Aorta (tissue), 5 donors: ENCODE measurements around the gene DNTT. TPM values are rescaled to one million over a fixed set of nuclear protein-coding genes. Genes with fewer than 3 reads are reported as not detected.

Experiments
- ATAC-seq: fragments of 200-7000 bp; cut with Tn5 transposase; one replicate; pipeline ENCODE4 v1.9.1; 2022; ENCODE audit warnings: moderate library complexity; ENCODE audit not compliant: low FRiP score
- DNase-seq, 2 donors: peaks; one replicate each; pipeline ENCODE4 v3.0.0-alpha.2; 2020
- H3K27ac ChIP-seq, 2 donors: one replicate each; pipeline ENCODE4 v1.5.1; 2013; ENCODE audit warnings: low read length in 2 of 2, mild to moderate bottlenecking in 2 of 2, moderate library complexity in 2 of 2, control low read depth in 1 of 2, inconsistent platforms in 1 of 2, low read depth in 1 of 2
- H3K27me3 ChIP-seq, 2 donors: one replicate each; pipeline ENCODE4 v1.6.1; 2013; ENCODE audit warnings: control low read depth in 1 of 2, low read length in 1 of 2, mild to moderate bottlenecking in 1 of 2, moderate library complexity in 1 of 2; ENCODE audit not compliant: insufficient read depth in 2 of 2, control insufficient read depth in 1 of 2
- H3K36me3 ChIP-seq, 2 donors: one replicate each; pipeline ENCODE4 v1.6.1; 2013; ENCODE audit warnings: control low read depth in 1 of 2, low read length in 1 of 2, mild to moderate bottlenecking in 1 of 2; ENCODE audit not compliant: insufficient read depth in 2 of 2, control insufficient read depth in 1 of 2
- H3K4me1 ChIP-seq, 2 donors: one replicate each; pipeline ENCODE4 v1.6.1; 2013; ENCODE audit warnings: low read length in 2 of 2, control low read depth in 1 of 2, mild to moderate bottlenecking in 1 of 2, moderate library complexity in 1 of 2; ENCODE audit not compliant: insufficient read depth in 2 of 2, control insufficient read depth in 1 of 2
- H3K4me3 ChIP-seq, 2 donors: one replicate each; pipeline ENCODE4 v1.5.1; 2013; ENCODE audit warnings: low read length in 2 of 2, control low read depth in 1 of 2, mild to moderate bottlenecking in 1 of 2
- H3K9me3 ChIP-seq: one replicate; pipeline ENCODE4 v1.6.1; 2013; ENCODE audit warnings: mild to moderate bottlenecking, low read length; ENCODE audit not compliant: control insufficient read depth
- WGBS, 2 donors: extraction: QIAGEN DNeasy Blood & Tissue Kit; methylation state at CpG; one replicate each; pipeline ENCODE4 v1.1.7; 2013; 5-methylcytosine and 5-hydroxymethylcytosine counted together
- intact Hi-C, 2 donors: fragments of 100-400 bp; cut with DNase I; formaldehyde crosslinking; loops; one replicate each; pipeline versions ENCODE4 v1.14.2 to v1.15.0; 2022
- polyA plus RNA-seq, 2 donors: library from polyadenylated mRNA; stranded (reverse); fragments of 200-250 nt; gene quantifications; one replicate each; pipeline ENCODE4 v1.2.3, GENCODE V29; 2013
- total RNA-seq, 2 donors: library from RNA; stranded (reverse); fragmentation: NEBNext Ultra II Directional; extraction: Animal tissue kit (Norgen Biotek cat#: 25700); gene quantifications; one replicate each; pipeline ENCODE4 v1.2.1, GENCODE V29; 2021
- donor health status: healthy with polysubstance abuse.
- donor health status: Bipolar disorder and iron deficiency.
- donor health status: DM: no; HTN: no; CAD: no.
- donor health status: DM: no; HTN: no; CAD: no.
- donor health status: DM: yes; HTN: yes; CAD: no.

The DNTT gene
- total and polyA plus RNA-seq, 4 donors, result not detected

GRCh38 chr10:96379758-96380157, 75.5 kb downstream of the DNTT start:
- H3K9me3 ChIP-seq, result no peaks in the 10 kb centered on the region
- no peaks in the 10 kb centered on the region for H3K36me3 ChIP-seq
- WGBS, 2 donors, result 86 to 90% methylated on average over 8 of the region's 8 CpGs
- ATAC-seq (no peak), DNase-seq (no peak)
- no peak overlapping the region for H3K27ac ChIP-seq
- intact Hi-C loops, result loop anchor here in 1 of 2 donors (10.0 kb wide), 2 partner anchors 455 to 835 kb away; partner anchors contain the start of gene LCOR
- no peaks in the 10 kb centered on the region for H3K4me1 ChIP-seq
- H3K27me3 ChIP-seq, result no peaks in the 10 kb centered on the region
- no peak overlapping the region for H3K4me3 ChIP-seq

- ATAC-seq, result no peak
Measured at GRCh38 chr10:96380821-96381220, 76.6 kb downstream of the DNTT start.

GRCh38 chr10:96384506-96384905, 80.3 kb downstream of the DNTT start:
- intact Hi-C loops, result no loop called here
- 77 to 79% methylated on average over 25 of the region's 25 CpGs for WGBS, 2 donors
- Histone ChIP-seq H3K9me3 (no peaks in the 10 kb centered on the region), H3K4me3 (no peak overlapping the region), H3K36me3 (no peaks in the 10 kb centered on the region), H3K27ac (no peak overlapping the region), H3K4me1 (no peaks in the 10 kb centered on the region), H3K27me3 (no peaks in the 10 kb centered on the region)
- no peak for ATAC-seq
- DNase-seq, result no peak

More at GRCh38 chr10:96380821-96381220, 76.6 kb downstream of the DNTT start:
- 98% methylated on average over 7 of the region's 7 CpGs for WGBS, 2 donors
- Histone ChIP-seq H3K27ac (no peak overlapping the region), H3K36me3 (no peaks in the 10 kb centered on the region), H3K4me1 (no peaks in the 10 kb centered on the region), H3K27me3 (no peaks in the 10 kb centered on the region), H3K9me3 (no peaks in the 10 kb centered on the region), H3K4me3 (no peak overlapping the region)
- intact Hi-C loops, result no loop called here
- DNase-seq, result no peak

GRCh38 chr10:96387161-96387560, 82.9 kb downstream of the DNTT start:
- Histone ChIP-seq H3K27ac (no peak overlapping the region), H3K4me3 (no peak overlapping the region), H3K9me3 (no peaks in the 10 kb centered on the region), H3K36me3 (no peaks in the 10 kb centered on the region), H3K27me3 (no peaks in the 10 kb centered on the region), H3K4me1 (no peaks in the 10 kb centered on the region)
- DNase-seq, result no peak
- intact Hi-C loops, result no loop called here
- WGBS, 2 donors, result 72 to 75% methylated on average over 2 of the region's 2 CpGs
- ATAC-seq, result no peak

- DNase-seq, result no peak
- intact Hi-C loops, result no loop called here
- 89 to 92% methylated on average over 7 of the region's 7 CpGs for WGBS, 2 donors
Measured at GRCh38 chr10:96387601-96388000, 83.4 kb downstream of the DNTT start.

More at GRCh38 chr10:96387601-96388000, 83.4 kb downstream of the DNTT start:
- Histone ChIP-seq H3K9me3 (no peaks in the 10 kb centered on the region), H3K4me1 (no peaks in the 10 kb centered on the region), H3K27me3 (no peaks in the 10 kb centered on the region), H3K27ac (no peak overlapping the region), H3K36me3 (no peaks in the 10 kb centered on the region), H3K4me3 (no peak overlapping the region)
- ATAC-seq, result no peak

Other genes starting within 250 kb of the DNTT start
- gene ZNF518A, start 174.1 kb upstream of the DNTT start, total RNA-seq, result 10 to 100 TPM; 18.7 to 25.0 TPM
- 1 to 10 TPM; 5.1 to 5.5 TPM for gene ZNF518A, start 174.1 kb upstream of the DNTT start, polyA plus RNA-seq
- 10 to 100 TPM in 1 of 2 donors, 1 to 10 TPM in 1; 4.1 to 20.2 TPM for gene BLNK, start 32.9 kb upstream of the DNTT start, total RNA-seq
- 10 to 100 TPM in 1 of 2 donors, under 1 TPM in 1; 0.72 to 12.5 TPM for gene BLNK, start 32.9 kb upstream of the DNTT start, polyA plus RNA-seq
- gene OPALIN, start 54.6 kb downstream of the DNTT start, total RNA-seq, result not detected
- gene OPALIN, start 54.6 kb downstream of the DNTT start, polyA plus RNA-seq, result not detected
- gene TLL2, start 209.5 kb downstream of the DNTT start, total RNA-seq, result under 1 TPM; 0.12 to 0.36 TPM
- not detected for gene TLL2, start 209.5 kb downstream of the DNTT start, polyA plus RNA-seq